Mesenchymal stem cell (in vitro differentiated cells and primary cell): Measurements from ENCODE around the gene RELB.

Experiments used
- DNase-seq: peaks from one replicate; pipeline ENCODE4 v3.0.0-alpha.2; 2013
- H2AFZ ChIP-seq: one replicate; pipeline ENCODE4 v1.6.1; 2013; ENCODE audit warnings: low read depth, mild to moderate bottlenecking, control low read depth, inconsistent platforms, low read length, moderate library complexity
- H2AK5ac ChIP-seq: 2 replicates; pipeline ENCODE4 v1.6.1; 2013; ENCODE audit warnings: low read length, moderate library complexity, mild to moderate bottlenecking, inconsistent platforms; ENCODE audit not compliant: severe bottlenecking
- H2BK120ac ChIP-seq: one replicate; pipeline ENCODE4 v1.6.1; 2013; ENCODE audit warnings: low read depth, mild to moderate bottlenecking, inconsistent platforms, low read length, moderate library complexity
- H2BK12ac ChIP-seq, 2 experiments: one replicate each; pipeline ENCODE4 v1.6.1; 2013; ENCODE audit warnings: inconsistent platforms in 2 of 2, low read length in 2 of 2, mild to moderate bottlenecking in 2 of 2, moderate library complexity in 2 of 2, control low read depth in 1 of 2
- H2BK15ac ChIP-seq: one replicate; pipeline ENCODE4 v1.6.1; 2013; ENCODE audit warnings: mild to moderate bottlenecking, low read depth, inconsistent platforms; ENCODE audit not compliant: poor library complexity, severe bottlenecking
- H2BK5ac ChIP-seq: 2 replicates; pipeline ENCODE4 v1.6.1; 2013; ENCODE audit warnings: low read depth, mild to moderate bottlenecking, low read length, control low read depth, inconsistent platforms; ENCODE audit not compliant: poor library complexity, severe bottlenecking
- H3K14ac ChIP-seq, 2 experiments: one replicate each; pipeline ENCODE4 v1.6.1; 2013; ENCODE audit warnings: inconsistent platforms in 2 of 2, low read length in 2 of 2, control low read depth in 1 of 2, mild to moderate bottlenecking in 1 of 2, moderate library complexity in 1 of 2
- H3K18ac ChIP-seq, 2 experiments: one replicate each; pipeline ENCODE4 v1.6.1; 2013; ENCODE audit warnings: inconsistent platforms in 2 of 2, low read length in 2 of 2, control low read depth in 1 of 2, low read depth in 1 of 2, mild to moderate bottlenecking in 1 of 2
- H3K23ac ChIP-seq, 2 experiments: one replicate each; pipeline ENCODE4 v1.6.1; 2013; ENCODE audit warnings: inconsistent platforms in 2 of 2, low read length in 2 of 2, mild to moderate bottlenecking in 2 of 2, moderate library complexity in 2 of 2, control low read depth in 1 of 2
- H3K27ac ChIP-seq: 2 replicates; pipeline ENCODE4 v1.5.1; 2013; ENCODE audit warnings: mild to moderate bottlenecking, moderate library complexity, low read length, control low read depth, inconsistent platforms; ENCODE audit not compliant: poor library complexity, severe bottlenecking
- H3K27me3 ChIP-seq, 2 experiments: 2 replicates each; pipeline versions ENCODE4 v1.6.1 to v1.7.0; 2013; ENCODE audit warnings: low read length in 2 of 2, mild to moderate bottlenecking in 2 of 2, moderate library complexity in 2 of 2, control low read depth in 1 of 2, inconsistent platforms in 1 of 2; ENCODE audit not compliant: control insufficient read depth in 1 of 2, insufficient read depth in 1 of 2
- H3K36me3 ChIP-seq, 2 experiments: 2 replicates each; pipeline versions ENCODE4 v1.6.1 to v1.7.0; 2013; ENCODE audit warnings: low read length in 2 of 2, control low read depth in 1 of 2, inconsistent platforms in 1 of 2, low read depth in 1 of 2, mild to moderate bottlenecking in 1 of 2; ENCODE audit not compliant: insufficient read depth in 2 of 2, control insufficient read depth in 1 of 2
- H3K4ac ChIP-seq, 2 experiments: one replicate each; pipeline ENCODE4 v1.6.1; 2013; ENCODE audit warnings: inconsistent platforms in 2 of 2, low read length in 2 of 2, mild to moderate bottlenecking in 2 of 2, moderate library complexity in 2 of 2, control low read depth in 1 of 2, low read depth in 1 of 2
- H3K4me1 ChIP-seq: 2 replicates; pipeline ENCODE4 v1.6.1; 2013; ENCODE audit warnings: low read depth, low read length, control low read depth; ENCODE audit not compliant: control insufficient read depth, insufficient read depth
- H3K4me2 ChIP-seq: 2 replicates; pipeline ENCODE4 v1.6.1; 2013; ENCODE audit warnings: low read length, mild to moderate bottlenecking, inconsistent platforms; ENCODE audit not compliant: poor library complexity, severe bottlenecking
- H3K4me3 ChIP-seq, 2 experiments: 2 replicates each; pipeline versions ENCODE4 v1.5.1 to v1.7.0; 2013; ENCODE audit warnings: low read length in 2 of 2, mild to moderate bottlenecking in 2 of 2, control low read depth in 1 of 2, low read depth in 1 of 2; ENCODE audit not compliant: insufficient read depth in 1 of 2
- H3K79me1 ChIP-seq: replicated peaks from 2 replicates; pipeline ENCODE4 v1.6.1; 2013; ENCODE audit warnings: mild to moderate bottlenecking, control low read depth, low read length, inconsistent platforms; ENCODE audit not compliant: poor library complexity, severe bottlenecking
- H3K9ac ChIP-seq: 2 replicates; pipeline ENCODE4 v1.7.0; 2013; ENCODE audit warnings: mild to moderate bottlenecking, low read length, moderate library complexity
- H3K9me3 ChIP-seq: 2 replicates; pipeline ENCODE4 v1.7.0; 2013; ENCODE audit warnings: mild to moderate bottlenecking, low read length; ENCODE audit not compliant: control insufficient read depth
- H4K8ac ChIP-seq: one replicate; pipeline ENCODE4 v1.6.1; 2013; ENCODE audit warnings: inconsistent platforms, mild to moderate bottlenecking, low read length, moderate library complexity
- H4K91ac ChIP-seq: one replicate; pipeline ENCODE4 v1.6.1; 2013; ENCODE audit warnings: mild to moderate bottlenecking, low read length, inconsistent platforms
- WGBS: methylation state at CpG from one replicate; pipeline ENCODE4 v1.1.7; 2013; ENCODE audit warnings: mixed read lengths; 5-methylcytosine and 5-hydroxymethylcytosine counted together

RELB gene

DNA sequence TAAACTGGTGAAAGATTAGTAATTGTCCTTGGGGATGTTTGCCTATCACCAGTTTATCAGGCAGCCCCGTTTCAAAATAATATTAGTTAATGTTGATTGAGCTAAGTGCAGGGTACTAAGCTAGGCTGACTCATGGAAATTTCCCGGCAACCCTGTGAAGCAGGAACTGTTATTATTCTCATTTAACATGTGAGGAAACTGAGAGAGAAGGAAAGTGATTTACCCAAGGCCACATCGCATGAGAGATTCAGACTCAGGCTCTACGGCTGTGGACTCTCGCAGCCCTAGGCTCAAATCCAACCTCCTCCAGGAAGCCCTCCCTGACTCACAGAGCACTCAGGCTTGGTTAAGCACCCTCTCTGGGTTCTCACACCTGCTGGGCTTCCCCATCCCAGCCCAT, 26.4 kb upstream of the RELB start:
- Histone ChIP-seq H3K9me3 (no peaks in the 10 kb centered on the region), H3K4ac (no peak overlapping the region), H3K18ac (no peak overlapping the region), H3K27ac (no peak overlapping the region), H3K36me3 (peaks cover 66 to 77% of the 10 kb centered on the region in 2 experiments), H2AK5ac (no peak overlapping the region), H2AFZ (no peak overlapping the region), H2BK12ac (no peak overlapping the region), H3K23ac (no peak overlapping the region), H3K14ac (no peak overlapping the region), H3K79me1 (peaks cover 29% of the 10 kb centered on the region), H3K4me1 (no peaks in the 10 kb centered on the region), H2BK15ac (no peak overlapping the region), H3K4me2 (no peak overlapping the region), H2BK120ac (no peak overlapping the region), H3K9ac (no peak overlapping the region), H2BK5ac (no peak overlapping the region), H3K27me3 (no peaks in the 10 kb centered on the region), H3K4me3 (no peak overlapping the region), H4K8ac (no peak overlapping the region), H4K91ac (no peak overlapping the region)
- WGBS: 96% methylated on average over 5 of the region's 5 CpGs
- no peak for DNase-seq

DNA sequence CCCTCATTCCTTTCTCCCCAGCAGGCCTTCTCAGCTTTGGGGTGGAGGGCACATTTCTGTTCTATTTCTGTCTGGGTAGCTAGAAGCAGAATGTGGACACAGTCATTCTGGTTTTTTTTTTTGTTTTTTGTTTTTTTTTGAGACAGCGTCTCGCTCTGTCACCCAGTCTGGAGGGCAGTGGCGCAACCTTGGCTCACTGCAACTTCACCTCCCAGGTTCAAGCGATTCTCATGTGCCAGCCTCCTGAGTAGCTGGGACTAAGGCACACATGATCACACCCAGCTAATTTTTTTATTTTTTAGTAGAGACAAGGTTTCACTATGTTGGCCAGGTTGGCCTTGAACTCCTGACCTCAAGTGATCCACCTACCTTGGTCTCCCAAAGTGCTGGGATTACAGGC, 25.8 kb upstream of the RELB start:
- Histone ChIP-seq H2BK120ac (no peak overlapping the region), H4K91ac (no peak overlapping the region), H4K8ac (no peak overlapping the region), H2BK12ac (no peak overlapping the region), H2AK5ac (no peak overlapping the region), H3K79me1 (peaks cover 26% of the 10 kb centered on the region), H3K4me1 (no peaks in the 10 kb centered on the region), H3K9ac (no peak overlapping the region), H2AFZ (no peak overlapping the region), H3K27me3 (no peaks in the 10 kb centered on the region), H3K36me3 (peaks cover 67 to 76% of the 10 kb centered on the region in 2 experiments), H3K4me3 (no peak overlapping the region), H3K27ac (no peak overlapping the region), H2BK15ac (no peak overlapping the region), H3K18ac (no peak overlapping the region), H3K4me2 (no peak overlapping the region), H3K23ac (no peak overlapping the region), H3K9me3 (no peaks in the 10 kb centered on the region), H3K14ac (no peak overlapping the region), H3K4ac (no peak overlapping the region), H2BK5ac (no peak overlapping the region)
- WGBS: 100% methylated on average over 2 of the region's 4 CpGs
- DNase-seq: no peak

DNA sequence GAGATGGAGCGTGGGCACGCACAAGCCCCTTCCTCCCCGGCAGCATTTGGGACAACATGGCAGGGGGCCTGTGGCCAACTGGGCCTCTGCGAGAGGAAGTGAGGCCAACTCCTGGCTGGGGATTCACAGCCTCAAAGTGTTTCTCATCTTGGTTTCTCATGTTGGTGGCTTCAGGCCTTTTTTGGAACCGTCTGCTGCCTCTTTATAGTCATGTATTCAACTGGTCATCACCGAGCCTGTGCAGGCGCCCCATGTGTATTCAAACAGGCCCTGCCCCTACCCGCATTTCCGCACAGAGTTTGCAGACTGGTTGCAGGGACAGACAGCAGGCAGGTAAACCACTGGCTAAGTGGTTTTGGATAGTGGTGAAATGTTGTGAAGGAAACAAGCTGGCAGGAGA, 17.3 kb upstream of the RELB start:
- 96% methylated on average over 9 of the region's 9 CpGs for WGBS
- DNase-seq: no peak
- no peaks in the 10 kb centered on the region for H3K27me3 ChIP-seq

DNA sequence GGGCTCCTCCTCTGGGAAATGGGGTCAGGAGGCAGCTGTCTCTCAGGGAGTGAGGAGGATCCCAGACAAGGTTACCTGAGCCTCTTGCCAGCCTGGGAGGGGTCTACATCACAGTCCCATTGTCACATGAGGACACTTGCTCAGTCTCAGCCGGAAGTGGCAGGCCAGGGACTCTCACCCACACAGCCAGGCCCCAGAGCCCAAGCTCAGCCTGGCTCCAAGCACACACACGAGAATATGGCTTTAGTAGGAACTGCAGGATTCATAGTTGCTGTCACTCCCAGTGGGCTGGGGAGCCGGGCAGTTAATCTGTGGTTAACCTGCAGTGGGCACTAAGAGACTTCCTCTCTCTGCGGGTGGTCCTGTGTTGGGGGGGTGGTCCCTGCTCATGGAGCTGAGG, 15.8 kb upstream of the RELB start:
- Histone ChIP-seq H2BK5ac (no peak overlapping the region), H4K91ac (no peak overlapping the region)
- 95% methylated on average over 4 of the region's 4 CpGs for WGBS

More for the DNA sequence above, 17.3 kb upstream of the RELB start:
- Histone ChIP-seq H2AFZ (no peak overlapping the region), H2AK5ac (no peak overlapping the region), H3K4me3 (no peak overlapping the region), H2BK5ac (no peak overlapping the region), H4K8ac (no peak overlapping the region), H3K4me1 (no peaks in the 10 kb centered on the region), H3K27ac (no peak overlapping the region), H3K14ac (no peak overlapping the region), H2BK120ac (no peak overlapping the region), H3K4me2 (no peak overlapping the region), H3K23ac (no peak overlapping the region), H3K36me3 (peaks cover 77 to 80% of the 10 kb centered on the region in 2 experiments), H3K79me1 (peaks cover 12% of the 10 kb centered on the region), H3K4ac (no peak overlapping the region), H4K91ac (no peak overlapping the region), H2BK12ac (no peak overlapping the region), H2BK15ac (no peak overlapping the region), H3K9ac (no peak overlapping the region), H3K9me3 (no peaks in the 10 kb centered on the region), H3K18ac (no peak overlapping the region)

More for the DNA sequence above, 15.8 kb upstream of the RELB start:
- Histone ChIP-seq H2AK5ac (no peak overlapping the region), H4K8ac (no peak overlapping the region), H2BK12ac (no peak overlapping the region), H3K27me3 (no peaks in the 10 kb centered on the region), H2BK15ac (no peak overlapping the region), H3K9me3 (no peaks in the 10 kb centered on the region), H3K9ac (no peak overlapping the region), H3K4me2 (no peak overlapping the region), H3K14ac (no peak overlapping the region), H3K79me1 (peaks cover 13% of the 10 kb centered on the region), H3K4me1 (no peaks in the 10 kb centered on the region), H2AFZ (no peak overlapping the region), H2BK120ac (no peak overlapping the region), H3K27ac (no peak overlapping the region), H3K36me3 (peaks cover 77 to 86% of the 10 kb centered on the region in 2 experiments), H3K18ac (no peak overlapping the region), H3K4ac (no peak overlapping the region), H3K23ac (no peak overlapping the region), H3K4me3 (no peak overlapping the region)
- no peak for DNase-seq
